HEK293T (cell line): ENCODE results near the gene MYO6.

Experiments
- BHLHE40 ChIP-seq: fragments of 450-650 bp; IDR thresholded peaks from 2 replicates; pipeline ENCODE4 v1.6.1; 2016; ENCODE audit warnings: mild to moderate bottlenecking, moderate library complexity, borderline replicate concordance
- L3MBTL2 ChIP-seq: fragments of 450-650 bp; conservative IDR thresholded peaks from 2 replicates; pipeline ENCODE4 v1.6.1; 2016; ENCODE audit warnings: mild to moderate bottlenecking
- NFRKB ChIP-seq: fragments of 450-650 bp; IDR thresholded peaks from 2 replicates; pipeline ENCODE4 v1.6.1; 2016; ENCODE audit warnings: mild to moderate bottlenecking, moderate library complexity

DNA sequence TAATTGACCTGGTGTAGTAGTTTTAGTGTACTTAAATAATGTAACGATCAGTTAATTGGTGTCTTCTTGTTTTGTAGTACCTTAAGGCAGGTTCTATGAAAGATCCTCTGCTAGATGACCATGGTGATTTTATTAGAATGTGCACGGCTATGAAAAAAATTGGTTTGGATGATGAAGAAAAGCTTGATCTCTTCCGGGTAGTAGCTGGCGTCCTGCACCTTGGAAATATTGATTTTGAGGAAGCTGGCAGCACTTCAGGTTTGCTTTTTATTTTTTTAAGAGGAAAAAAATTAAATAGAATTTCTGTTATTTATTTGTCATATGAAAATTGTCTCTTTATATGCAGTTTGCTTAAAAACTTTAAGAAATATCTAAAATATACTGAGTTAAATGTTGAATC lies 99.2 kb downstream of the MYO6 start:
- TF ChIP-seq L3MBTL2 (no peak), NFRKB (no peak), BHLHE40 (no peak)
